ENCODE data around the gene ALK.

DNA sequence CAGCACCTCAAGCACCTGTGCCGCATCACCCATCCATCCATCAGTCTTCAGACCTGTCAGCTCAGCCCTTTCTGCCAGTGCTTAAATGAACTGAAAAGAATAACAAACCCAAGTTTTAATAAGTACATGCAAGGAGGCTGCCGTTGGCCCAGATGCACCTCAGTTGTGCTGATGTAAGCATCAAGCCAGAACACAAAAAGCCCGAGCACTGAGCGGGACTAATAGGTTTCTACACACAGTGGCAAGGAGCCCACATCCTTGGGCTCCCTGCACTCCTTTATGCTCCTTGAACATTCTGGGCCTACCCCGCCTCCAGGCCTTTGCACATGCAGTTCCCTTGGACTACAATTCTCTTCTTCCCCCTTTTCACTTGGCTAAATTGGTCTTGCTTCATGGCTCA lies 165.6 kb downstream of the ALK start:
- TF ChIP-seq, protein P1, sequence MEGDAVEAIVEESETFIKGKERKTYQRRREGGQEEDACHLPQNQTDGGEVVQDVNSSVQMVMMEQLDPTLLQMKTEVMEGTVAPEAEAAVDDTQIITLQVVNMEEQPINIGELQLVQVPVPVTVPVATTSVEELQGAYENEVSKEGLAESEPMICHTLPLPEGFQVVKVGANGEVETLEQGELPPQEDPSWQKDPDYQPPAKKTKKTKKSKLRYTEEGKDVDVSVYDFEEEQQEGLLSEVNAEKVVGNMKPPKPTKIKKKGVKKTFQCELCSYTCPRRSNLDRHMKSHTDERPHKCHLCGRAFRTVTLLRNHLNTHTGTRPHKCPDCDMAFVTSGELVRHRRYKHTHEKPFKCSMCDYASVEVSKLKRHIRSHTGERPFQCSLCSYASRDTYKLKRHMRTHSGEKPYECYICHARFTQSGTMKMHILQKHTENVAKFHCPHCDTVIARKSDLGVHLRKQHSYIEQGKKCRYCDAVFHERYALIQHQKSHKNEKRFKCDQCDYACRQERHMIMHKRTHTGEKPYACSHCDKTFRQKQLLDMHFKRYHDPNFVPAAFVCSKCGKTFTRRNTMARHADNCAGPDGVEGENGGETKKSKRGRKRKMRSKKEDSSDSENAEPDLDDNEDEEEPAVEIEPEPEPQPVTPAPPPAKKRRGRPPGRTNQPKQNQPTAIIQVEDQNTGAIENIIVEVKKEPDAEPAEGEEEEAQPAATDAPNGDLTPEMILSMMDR (conservative IDR thresholded peaks at IDR 0.05 in 1 of 2, IDR thresholded peaks at IDR 0.05 in 1 of 2; ENCODE audit: low read depth in 1 of 2, low read length in 2 of 2) = no peak
- TF ChIP-seq EZH2 (IDR thresholded peaks at IDR 0.05; ENCODE audit: low read length, missing control alignments) = no peak
